Ovary (tissue), 9 donors: ENCODE measurements around the gene MCM9. TPM values are rescaled to one million over a fixed set of nuclear protein-coding genes. Genes with fewer than 3 reads are reported as not detected.

Experiments
- DNase-seq, 5 donors: peaks; one replicate each; pipeline ENCODE4 v3.0.0-alpha.2; 2019 to 2020
- H3K27ac ChIP-seq, 2 donors: fragments of 200-600 bp; one replicate each; pipeline versions ENCODE4 v1.5.1 to v1.8.0; 2019 to 2022
- H3K27me3 ChIP-seq: fragments of 200-600 bp; one replicate; pipeline ENCODE4 v1.8.0; 2022
- H3K36me3 ChIP-seq: fragments of 200-600 bp; sonication (generic); one replicate; pipeline ENCODE4 v1.5.1; 2019
- H3K4me1 ChIP-seq: one replicate; pipeline ENCODE4 v1.8.1; 2013; ENCODE audit warnings: mild to moderate bottlenecking, moderate library complexity; ENCODE audit not compliant: insufficient read depth
- H3K4me3 ChIP-seq: fragments of 200-600 bp; sonication (generic); one replicate; pipeline ENCODE4 v1.5.1; 2017
- H3K9me3 ChIP-seq, 2 donors: fragments of 200-600 bp in 1 of 2; sonication (generic) in 1 of 2; one replicate each; pipeline versions ENCODE4 v1.5.1 to v1.8.1; 2013 to 2019; ENCODE audit warnings: mild to moderate bottlenecking in 1 of 2, moderate library complexity in 1 of 2
- CTCF ChIP-seq, 3 donors: fragments of 450-650 bp in 2 of 3; fragments of 200-600 bp in 1 of 3; IDR thresholded peaks; one replicate each; pipeline versions ENCODE4 v1.5.1 to v1.8.0; 2016 to 2022; ENCODE audit warnings: antibody characterized with exemption in 3 of 3, mild to moderate bottlenecking in 1 of 3
- EP300 ChIP-seq: sonication (generic); formaldehyde crosslinking; IDR thresholded peaks from one replicate; pipeline ENCODE4 v1.6.1; 2017; ENCODE audit warnings: antibody characterized with exemption
- POLR2A ChIP-seq: fragments of 450-650 bp; IDR thresholded peaks from one replicate; pipeline ENCODE4 v1.6.1; 2017; ENCODE audit warnings: antibody characterized with exemption, mild to moderate bottlenecking, moderate library complexity
- WGBS, 3 donors: extraction: QIAGEN DNeasy Blood & Tissue Kit in 1 of 3; methylation state at CpG; one replicate each; pipeline versions ENCODE4 v1.1.5 to v1.1.7; 2013 to 2017; 5-methylcytosine and 5-hydroxymethylcytosine counted together
- intact Hi-C, 4 donors: fragments of 100-400 bp; cut with DNase I; formaldehyde crosslinking; loops; one replicate each; pipeline versions ENCODE4 v1.11.0 to v1.15.1; 2022 to 2023
- polyA plus RNA-seq, 2 donors: library from polyadenylated mRNA; stranded (reverse); fragments of 200-250 nt in 1 of 2; fragments of 350-450 nt in 1 of 2; fragmentation: Illumina TruSeq in 1 of 2; extraction: RNeasy Lipid Tissue Mini Kit (QIAGEN cat#74804) in 1 of 2; gene quantifications; one replicate each; pipeline ENCODE4 v1.2.3, GENCODE V29; 2013 to 2014
- total RNA-seq, 7 donors: library from RNA; depleted of rRNA in 2 of 7; stranded (reverse); fragments of >200 nt in 2 of 7; fragmentation: NEBNext Ultra II Directional in 3 of 7; extraction: Animal tissue kit (Norgen Biotek cat#: 25700) in 3 of 7; gene quantifications; one replicate each; pipeline versions ENCODE4 v1.1.0 to v1.2.4, GENCODE V29; 2016 to 2023
- donor health status: DM: no; HTN: no; CAD: no; lungs with moderate emphysema.
- donor health status: DM: no; HTN: no; CAD: no.
- donor health status: Bipolar disorder and iron deficiency.
- donor health status: DM: yes; HTN: yes; CAD: no.
- donor health status: DM: no; HTN: no; CAD: no.
- donor health status: DM: yes; HTN: yes; CAD: no.

Gene MCM9
- total and polyA plus RNA-seq, 9 donors, result 5.5 to 17.5 (median 11.2) TPM

- no peaks in the 10 kb centered on the region for H3K27me3 ChIP-seq
- H3K4me1 ChIP-seq, result peaks cover 16% of the 10 kb centered on the region
- H3K9me3 ChIP-seq, result no peaks in the 10 kb centered on the region
- no peaks in the 10 kb centered on the region for H3K36me3 ChIP-seq
- TF ChIP-seq POLR2A, result no peak
- TF ChIP-seq EP300, result no peak
- no peak for TF ChIP-seq CTCF (IDR thresholded peaks at IDR 0.05)
- intact Hi-C loops, result no loop called here
- peak overlapping the region in 1 of 2 donors; percentile 92 for H3K27ac ChIP-seq
- WGBS, 3 donors, result 23 to 36% (median 24%) methylated on average over 2 of the region's 2 CpGs
- DNase-seq, result no peak
- no peak overlapping the region for H3K4me3 ChIP-seq
Measured at GRCh38 chr6:118895859-118896258, 39.1 kb downstream of the MCM9 start.

GRCh38 chr6:118895261-118895560, 39.7 kb downstream of the MCM9 start:
- intact Hi-C loops, result no loop called here
- no peak for DNase-seq
- Histone ChIP-seq H3K4me3 (peak overlapping the region; percentile 98), H3K4me1 (peaks cover 14% of the 10 kb centered on the region), H3K27ac (peak overlapping the region; percentile 85 to 92), H3K9me3 (no peaks in the 10 kb centered on the region), H3K36me3 (no peaks in the 10 kb centered on the region), H3K27me3 (no peaks in the 10 kb centered on the region)
- WGBS, 3 donors, result 0 to 1% (median 0%) methylated on average over 11 of the region's 11 CpGs
- TF ChIP-seq CTCF (IDR thresholded peaks at IDR 0.05) (no peak), POLR2A (no peak), EP300 (no peak)

GRCh38 chr6:118894425-118895260, 40.3 kb downstream of the MCM9 start:
- peaks cover 11% of the 10 kb centered on the region for H3K4me1 ChIP-seq
- H3K36me3 ChIP-seq, result no peaks in the 10 kb centered on the region
- peak overlapping the region; percentile 98 for H3K4me3 ChIP-seq
- WGBS, 3 donors, result 0% methylated on average over 42 to 102 of the region's 102 CpGs
- no peaks in the 10 kb centered on the region for H3K9me3 ChIP-seq
- intact Hi-C loops, result no loop called here
- H3K27ac ChIP-seq, result peak overlapping the region; percentile 85 to 92
- peak; percentile 65 to 83 (median 70) for DNase-seq
- no peaks in the 10 kb centered on the region for H3K27me3 ChIP-seq
- TF ChIP-seq CTCF (IDR thresholded peaks at IDR 0.05) (no peak), EP300 (no peak), POLR2A (peak; percentile 6)

GRCh38 chr6:118893807-118894424, 41.0 kb downstream of the MCM9 start, which contains the start of gene ASF1A:
Gene ASF1A (plus strand): TSS chr6:118894152. CDS start chr6:118894414, 262 bp downstream.
- peak; percentile 95 to 97 (median 96) for DNase-seq
- no peaks in the 10 kb centered on the region for H3K9me3 ChIP-seq
- peak within 1 kb of the TSS; percentile 85 to 92 for H3K27ac ChIP-seq
- no peaks in the 10 kb centered on the region for H3K36me3 ChIP-seq
- WGBS, 3 donors, result 0 to 1% (median 0%) methylated on average over 51 of the region's 51 CpGs
- peak within 1 kb of the TSS; percentile 98 for H3K4me3 ChIP-seq
- H3K4me1 ChIP-seq, result peaks cover 10% of the 10 kb centered on the region
- no peak for TF ChIP-seq EP300
- TF ChIP-seq POLR2A, result peak; percentile 50
- TF ChIP-seq CTCF (IDR thresholded peaks at IDR 0.05), result peak; percentile 50 to 79 (median 77)
- no peaks in the 10 kb centered on the region for H3K27me3 ChIP-seq
- intact Hi-C loops, result no loop called here
